Peyer's patch (tissue), 4 donors: ENCODE data around the gene VTN.

Source experiments
- CTCF ChIP-seq, 6 experiments: fragments of 450-650 bp in 4 of 6; fragments of 200-600 bp in 2 of 6; sonication (generic) in 1 of 6; IDR thresholded peaks; one replicate each; pipeline ENCODE4 v1.5.1; 2017 to 2019; ENCODE audit warnings: antibody characterized with exemption in 6 of 6, mild to moderate bottlenecking in 3 of 6, moderate library complexity in 1 of 6
- POLR2A ChIP-seq, 2 donors: fragments of 450-650 bp; IDR thresholded peaks; one replicate each; pipeline ENCODE4 v1.5.1; 2017; ENCODE audit warnings: antibody characterized with exemption in 2 of 2, mild to moderate bottlenecking in 2 of 2, moderate library complexity in 2 of 2

GRCh38 chr17:28412099-28412498 lies 42.0 kb upstream of the VTN start:
- TF ChIP-seq CTCF (IDR thresholded peaks at IDR 0.05): no peak
- no peak for TF ChIP-seq POLR2A (IDR thresholded peaks at IDR 0.05)
